Measurements from ENCODE around the gene C17orf58.

The C17orf58 gene

DNA sequence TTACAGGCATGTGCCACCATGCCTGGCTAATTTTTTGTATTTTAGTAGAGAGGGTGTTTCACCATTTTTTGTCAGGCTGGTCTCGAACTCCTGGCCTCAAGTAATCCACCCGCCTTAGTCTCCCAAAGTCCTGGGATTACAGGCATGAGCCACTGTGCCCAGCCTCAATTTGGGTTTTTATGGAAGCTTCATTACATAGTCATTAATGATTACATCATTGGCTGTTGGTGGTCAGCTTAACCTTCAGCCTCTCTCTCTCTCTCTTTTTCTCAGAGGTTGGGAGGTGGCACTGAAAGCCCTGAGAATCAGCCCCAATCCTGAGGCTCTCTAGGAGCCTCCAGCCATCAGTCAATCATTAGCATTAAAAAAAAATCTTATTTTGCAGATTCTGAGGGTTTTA lies 45.3 kb downstream of the C17orf58 start:
- no peak for DNase-seq

GRCh38 chr17:67947325-67947813 lies 48.9 kb downstream of the C17orf58 start:
- no peak for DNase-seq

- no peak for DNase-seq
These were observed 49.8 kb downstream of the C17orf58 start for GRCh38 chr17:67946513-67946912.

DNA sequence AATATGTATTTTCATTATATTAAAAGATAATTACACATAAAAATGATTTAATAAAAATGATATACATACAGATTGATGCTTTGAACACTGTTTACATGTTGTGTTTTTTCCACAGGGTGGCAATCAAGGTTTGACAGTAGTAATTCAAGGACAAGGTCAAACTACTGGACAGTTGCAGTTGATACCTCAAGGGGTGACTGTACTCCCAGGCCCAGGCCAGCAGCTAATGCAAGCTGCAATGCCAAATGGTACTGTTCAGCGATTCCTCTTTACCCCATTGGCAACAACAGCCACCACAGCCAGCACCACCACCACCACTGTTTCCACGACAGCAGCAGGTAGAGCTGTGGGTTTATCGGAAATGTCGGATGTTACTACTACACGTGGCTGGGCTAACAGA lies 52.2 kb downstream of the C17orf58 start:
- DNase-seq: no peak

GRCh38 chr17:67942810-67943209 lies 53.5 kb downstream of the C17orf58 start:
- peak in 2 of 4 experiments; percentile 9 to 17 for DNase-seq

Data from suppressor macrophage (primary cell).